ENCODE data around the gene MPPE1.

The MPPE1 gene, protein sequence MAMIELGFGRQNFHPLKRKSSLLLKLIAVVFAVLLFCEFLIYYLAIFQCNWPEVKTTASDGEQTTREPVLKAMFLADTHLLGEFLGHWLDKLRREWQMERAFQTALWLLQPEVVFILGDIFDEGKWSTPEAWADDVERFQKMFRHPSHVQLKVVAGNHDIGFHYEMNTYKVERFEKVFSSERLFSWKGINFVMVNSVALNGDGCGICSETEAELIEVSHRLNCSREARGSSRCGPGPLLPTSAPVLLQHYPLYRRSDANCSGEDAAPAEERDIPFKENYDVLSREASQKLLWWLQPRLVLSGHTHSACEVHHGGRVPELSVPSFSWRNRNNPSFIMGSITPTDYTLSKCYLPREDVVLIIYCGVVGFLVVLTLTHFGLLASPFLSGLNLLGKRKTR

DNA sequence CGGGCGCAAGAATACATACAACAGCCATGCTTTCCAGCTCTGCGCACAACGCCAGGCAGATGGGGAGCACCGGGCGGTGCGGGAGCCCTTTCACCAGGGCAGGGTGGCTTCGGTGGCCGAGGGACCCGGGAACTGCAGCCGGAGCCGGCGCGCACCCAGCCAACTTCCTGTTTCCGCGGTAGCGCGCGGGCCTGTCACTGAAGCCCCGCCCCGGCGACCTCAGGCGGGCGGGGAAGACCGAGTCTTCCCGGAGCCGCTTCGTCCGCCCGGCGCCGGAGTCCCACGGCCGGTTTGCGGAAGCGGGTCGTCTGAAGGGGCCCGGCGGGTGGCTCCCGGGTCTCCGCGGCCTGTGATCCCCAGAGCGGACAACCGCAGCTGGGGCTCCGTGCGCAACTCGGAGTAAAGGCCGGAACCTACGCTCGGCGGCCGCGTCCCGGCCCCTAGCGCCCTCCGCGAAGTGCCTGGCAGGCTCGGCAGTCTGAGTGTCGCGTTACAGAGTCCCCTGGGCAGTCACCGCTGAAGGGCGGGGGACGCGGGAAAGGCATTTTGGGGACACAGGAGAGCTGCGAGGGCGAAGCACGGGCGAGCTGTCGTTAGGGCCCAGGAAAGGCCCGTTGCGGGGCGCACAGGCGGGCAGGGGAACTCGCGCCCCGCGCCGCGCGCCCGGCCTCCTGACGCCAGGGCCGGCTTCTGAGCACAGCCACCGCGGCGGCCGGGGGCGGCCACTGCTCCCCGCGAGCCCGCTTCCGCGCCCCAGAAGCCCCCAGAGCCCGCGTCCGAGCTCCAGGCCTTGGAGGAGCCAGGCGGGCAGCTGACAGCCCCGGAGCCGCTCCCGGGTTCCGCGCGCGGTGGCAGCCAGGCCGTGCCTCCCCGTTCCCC, at the start of gene MPPE1:
Gene MPPE1, minus strand, starts transcription at position 136 of the 879 bp plus-strand sequence. CDS start 11,053 bp downstream, outside the sequence.
- DNase-seq (ENCODE audit: low spot score), result peak; percentile 95
- TF ChIP-seq, protein P1, sequence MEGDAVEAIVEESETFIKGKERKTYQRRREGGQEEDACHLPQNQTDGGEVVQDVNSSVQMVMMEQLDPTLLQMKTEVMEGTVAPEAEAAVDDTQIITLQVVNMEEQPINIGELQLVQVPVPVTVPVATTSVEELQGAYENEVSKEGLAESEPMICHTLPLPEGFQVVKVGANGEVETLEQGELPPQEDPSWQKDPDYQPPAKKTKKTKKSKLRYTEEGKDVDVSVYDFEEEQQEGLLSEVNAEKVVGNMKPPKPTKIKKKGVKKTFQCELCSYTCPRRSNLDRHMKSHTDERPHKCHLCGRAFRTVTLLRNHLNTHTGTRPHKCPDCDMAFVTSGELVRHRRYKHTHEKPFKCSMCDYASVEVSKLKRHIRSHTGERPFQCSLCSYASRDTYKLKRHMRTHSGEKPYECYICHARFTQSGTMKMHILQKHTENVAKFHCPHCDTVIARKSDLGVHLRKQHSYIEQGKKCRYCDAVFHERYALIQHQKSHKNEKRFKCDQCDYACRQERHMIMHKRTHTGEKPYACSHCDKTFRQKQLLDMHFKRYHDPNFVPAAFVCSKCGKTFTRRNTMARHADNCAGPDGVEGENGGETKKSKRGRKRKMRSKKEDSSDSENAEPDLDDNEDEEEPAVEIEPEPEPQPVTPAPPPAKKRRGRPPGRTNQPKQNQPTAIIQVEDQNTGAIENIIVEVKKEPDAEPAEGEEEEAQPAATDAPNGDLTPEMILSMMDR (IDR thresholded peaks at IDR 0.05; ENCODE audit: extremely low read depth, missing control alignments), result no peak

DNA sequence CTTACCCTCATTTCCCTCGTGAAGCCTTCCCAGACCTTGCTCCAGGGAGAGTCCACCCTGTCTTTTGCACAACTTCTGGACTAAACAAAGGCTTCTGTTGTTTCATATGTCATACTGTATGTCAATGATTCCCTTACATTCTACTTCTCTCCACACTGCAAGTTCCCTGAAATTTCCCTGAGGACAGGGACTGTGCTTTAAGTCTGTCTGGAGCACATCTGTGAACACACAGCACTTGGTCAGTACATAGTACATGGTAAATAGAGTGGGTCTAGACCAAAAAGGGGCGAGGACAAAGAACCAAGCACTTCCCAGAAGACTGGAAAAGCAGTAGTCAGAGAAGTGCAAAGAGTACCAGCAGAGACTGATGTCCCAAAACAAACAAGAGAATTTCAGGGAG, 49.5 kb upstream of the MPPE1 start:
- TF ChIP-seq, protein P1 (IDR thresholded peaks at IDR 0.05; ENCODE audit: extremely low read depth, missing control alignments), result no peak
- no peak for DNase-seq (ENCODE audit: low spot score)

DNA sequence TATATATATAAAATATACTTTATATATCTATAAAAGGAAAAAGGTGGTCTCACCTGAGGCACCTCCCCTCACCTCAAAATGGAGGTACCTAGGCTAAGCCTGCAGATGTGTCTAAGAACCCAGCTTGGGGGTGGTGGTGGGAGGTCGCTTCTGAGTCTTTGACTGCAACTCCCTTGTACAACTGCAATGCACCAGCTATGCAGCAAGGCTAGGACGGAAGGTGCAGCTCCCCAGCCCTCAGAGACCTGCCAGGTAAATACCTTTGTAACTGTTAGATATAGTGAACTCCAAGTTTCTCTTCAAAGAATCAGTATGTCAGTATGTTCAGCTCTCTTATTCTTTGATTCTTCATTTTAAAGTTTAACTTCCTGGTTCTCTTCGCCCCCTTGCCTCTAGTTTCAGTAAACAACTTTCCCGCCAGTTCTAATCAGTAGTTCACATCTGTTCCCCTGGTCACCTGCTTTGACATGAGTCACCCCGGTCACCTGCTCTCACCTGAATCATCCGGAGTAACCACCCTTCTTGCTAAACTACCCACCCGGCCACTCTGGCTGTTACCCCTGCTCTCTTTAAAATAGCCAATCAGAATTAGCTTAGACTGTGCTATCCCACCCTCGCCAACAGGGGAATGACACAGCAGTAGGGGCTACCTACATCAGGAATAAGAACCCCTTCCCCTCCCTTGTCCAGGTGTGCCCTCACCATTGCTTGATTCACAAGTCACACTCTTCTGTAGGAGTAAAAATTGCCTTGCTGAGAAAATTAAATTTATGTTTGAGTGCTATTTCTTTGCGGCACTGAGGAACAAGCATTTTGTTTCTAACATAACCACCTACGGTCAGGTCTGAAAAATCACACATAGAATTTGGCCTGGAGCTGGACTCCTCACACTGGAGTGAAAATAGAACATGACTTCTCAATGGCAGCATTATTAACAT, 48.5 kb upstream of the MPPE1 start:
- DNase-seq (ENCODE audit: low spot score), result no peak
- TF ChIP-seq, protein P1 (IDR thresholded peaks at IDR 0.05; ENCODE audit: extremely low read depth, missing control alignments), result no peak

DNA sequence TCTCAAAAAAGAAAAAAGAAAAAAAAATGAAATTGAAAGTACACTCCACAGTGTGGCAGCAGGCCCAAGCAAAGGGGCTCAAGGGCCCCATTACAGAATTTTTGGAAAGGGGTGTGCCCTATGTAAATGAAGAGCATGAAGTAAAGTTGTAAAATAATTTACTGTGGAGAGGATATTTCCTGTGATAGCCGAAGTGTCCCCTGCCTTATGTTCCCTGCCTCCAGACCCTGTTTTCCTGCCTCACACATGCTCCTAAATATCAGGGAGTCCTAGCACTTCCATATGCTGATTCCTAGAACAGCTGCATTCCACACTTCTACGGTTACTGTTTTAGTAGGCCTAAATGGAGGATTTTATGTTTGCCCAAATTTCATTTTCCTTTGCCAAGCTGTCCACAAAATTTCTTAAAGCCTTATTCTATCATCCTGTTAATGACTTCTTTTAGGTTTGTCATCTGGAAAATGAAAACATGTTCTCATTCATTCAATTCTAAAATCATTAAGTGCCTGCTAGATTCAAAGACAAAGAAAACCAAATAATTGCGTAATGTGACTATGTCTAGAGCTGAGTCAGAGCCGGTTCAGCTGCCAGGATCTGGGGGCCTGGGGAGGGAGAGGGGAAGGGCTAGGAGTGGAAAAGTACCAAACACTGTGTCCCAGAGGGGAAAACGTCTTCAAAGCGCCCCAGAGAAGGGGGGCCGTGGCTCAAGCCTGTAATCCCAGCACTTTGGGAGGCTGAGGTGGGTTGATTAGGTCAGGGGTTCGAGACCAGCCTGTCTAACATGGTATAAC, 47.3 kb upstream of the MPPE1 start:
- DNase-seq (ENCODE audit: low spot score), result no peak

DNA sequence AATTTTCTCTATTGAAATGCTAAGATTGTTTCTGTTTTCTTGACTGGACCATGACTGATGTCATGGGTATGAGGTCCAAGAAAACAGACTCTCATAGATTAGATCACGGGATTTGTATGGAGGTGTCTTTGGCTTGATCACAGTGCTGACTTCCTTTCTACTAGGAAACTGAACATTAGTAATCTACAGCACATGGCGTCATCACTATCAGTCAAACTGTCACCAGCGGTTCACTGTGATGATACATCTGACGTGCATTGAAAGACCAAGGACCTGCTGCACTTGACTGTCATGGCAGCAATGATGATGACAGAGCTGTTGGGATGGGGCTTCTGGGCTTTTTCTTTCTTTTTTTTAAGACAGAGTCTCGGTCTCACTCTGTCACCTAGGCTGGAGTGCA, 45.0 kb upstream of the MPPE1 start:
- TF ChIP-seq, protein P1 (IDR thresholded peaks at IDR 0.05; ENCODE audit: extremely low read depth, missing control alignments), result no peak
- no peak for DNase-seq (ENCODE audit: low spot score)

More for the DNA sequence above, 47.3 kb upstream of the MPPE1 start:
- TF ChIP-seq, protein P1 (IDR thresholded peaks at IDR 0.05; ENCODE audit: extremely low read depth, missing control alignments), result no peak

DNA sequence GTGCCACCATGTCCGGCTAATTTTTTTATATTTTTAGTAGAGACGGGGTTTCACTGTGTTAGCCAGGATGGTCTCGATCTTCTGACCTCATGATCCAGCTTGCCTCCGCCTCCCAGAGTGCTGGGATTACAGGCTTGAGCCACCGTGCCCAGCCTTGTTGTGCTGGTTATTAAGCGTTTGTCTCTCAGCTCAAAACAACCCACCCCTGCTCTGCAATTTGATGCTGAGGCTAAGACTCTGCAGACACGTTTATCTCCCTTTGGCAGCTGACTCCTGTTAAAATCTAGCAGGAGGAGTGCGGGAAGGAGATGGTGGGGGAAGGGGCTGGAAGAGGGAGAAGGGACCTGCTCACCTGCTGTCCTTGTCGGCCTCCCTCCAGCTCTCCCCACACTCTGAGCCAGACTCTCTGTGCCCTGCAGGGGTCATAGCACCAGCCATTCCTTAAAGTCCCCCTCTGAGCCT, 43.3 kb upstream of the MPPE1 start:
- TF ChIP-seq, protein P1 (IDR thresholded peaks at IDR 0.05; ENCODE audit: extremely low read depth, missing control alignments), result no peak
- no peak for DNase-seq (ENCODE audit: low spot score)

Measured in GM20000 (cell line).